T-helper 17 cell (primary cell): ENCODE results near the gene PRKG1. TPM values are rescaled to one million over a fixed set of nuclear protein-coding genes. Genes with fewer than 3 reads are reported as not detected.

Experiments used
- ATAC-seq: fragments of 150-1000 bp; cut with Tn5 transposase; 2 replicates; pipeline ENCODE4 v1.10.0; 2021; ENCODE audit warnings: mild to moderate bottlenecking, moderate library complexity
- DNase-seq, 3 donors: peaks; one replicate each; pipeline versions ENCODE4 v3.0.0 to v3.0.0-alpha.2; 2020 to 2021
- H3K9me3 ChIP-seq: one replicate; pipeline ENCODE4 v1.7.0; 2013; ENCODE audit warnings: low read length, mild to moderate bottlenecking; ENCODE audit not compliant: control insufficient read depth, poor library complexity, severe bottlenecking
- H3K27ac Mint-ChIP-seq: one replicate; pipeline ENCODE4 v1.8.0; 2022; ENCODE audit warnings: mild to moderate bottlenecking, moderate library complexity, mixed read lengths
- H3K27me3 Mint-ChIP-seq: one replicate; pipeline ENCODE4 v1.8.0; 2022; ENCODE audit warnings: mixed read lengths
- H3K36me3 Mint-ChIP-seq: one replicate; pipeline ENCODE4 v1.8.0; 2022; ENCODE audit warnings: low read depth, mixed read lengths
- H3K4me1 Mint-ChIP-seq: one replicate; pipeline ENCODE4 v1.8.0; 2022; ENCODE audit warnings: mild to moderate bottlenecking, mixed read lengths
- H3K4me3 Mint-ChIP-seq: one replicate; pipeline ENCODE4 v1.8.0; 2022; ENCODE audit warnings: mild to moderate bottlenecking, moderate library complexity, mixed read lengths
- total RNA-seq, 4 donors: library from RNA in 2 of 4; stranded (reverse) in 2 of 4; gene quantifications; one replicate each; pipeline ENCODE4 v1.2.3 and lab custom pipeline; 2022 to 2026

The PRKG1 gene
- total RNA-seq, 2 donors from 2014 or later, result 0.27 to 4.1 TPM

- ATAC-seq (no peak), DNase-seq (no peak)
- H3K36me3 Mint-ChIP-seq, result no peaks in the 10 kb centered on the region
- H3K27me3 Mint-ChIP-seq, result peaks cover 9% of the 10 kb centered on the region
- no peak overlapping the region for H3K27ac Mint-ChIP-seq
- no peak overlapping the region for H3K4me3 Mint-ChIP-seq
- no peaks in the 10 kb centered on the region for H3K4me1 Mint-ChIP-seq
- H3K9me3 ChIP-seq, result no peaks in the 10 kb centered on the region
Measured at GRCh38 chr10:52043811-52044210, 969.5 kb downstream of the PRKG1 start.

GRCh38 chr10:52048051-52048450 is 973.8 kb downstream of the PRKG1 start:
- H3K27ac Mint-ChIP-seq, result no peak overlapping the region
- ATAC-seq, result no peak
- H3K4me1 Mint-ChIP-seq, result no peaks in the 10 kb centered on the region
- H3K36me3 Mint-ChIP-seq, result no peaks in the 10 kb centered on the region
- no peaks in the 10 kb centered on the region for H3K27me3 Mint-ChIP-seq
- no peak overlapping the region for H3K4me3 Mint-ChIP-seq
- H3K9me3 ChIP-seq, result no peaks in the 10 kb centered on the region
- DNase-seq, result no peak

GRCh38 chr10:52050429-52051047 is 976.3 kb downstream of the PRKG1 start:
- ATAC-seq (no peak), DNase-seq (no peak)
- Mint-ChIP-seq H3K4me3 (no peak overlapping the region), H3K4me1 (no peaks in the 10 kb centered on the region), H3K27ac (no peak overlapping the region), H3K36me3 (no peaks in the 10 kb centered on the region), H3K27me3 (no peaks in the 10 kb centered on the region)
- H3K9me3 ChIP-seq, result no peaks in the 10 kb centered on the region

GRCh38 chr10:52053497-52053896 is 979.2 kb downstream of the PRKG1 start:
- Mint-ChIP-seq H3K27me3 (no peaks in the 10 kb centered on the region), H3K4me1 (no peaks in the 10 kb centered on the region), H3K27ac (no peak overlapping the region), H3K4me3 (no peak overlapping the region), H3K36me3 (no peaks in the 10 kb centered on the region)
- ATAC-seq (no peak), DNase-seq (no peak)
- H3K9me3 ChIP-seq, result no peaks in the 10 kb centered on the region

- H3K27ac Mint-ChIP-seq, result no peak overlapping the region
- H3K4me1 Mint-ChIP-seq, result no peaks in the 10 kb centered on the region
- no peaks in the 10 kb centered on the region for H3K27me3 Mint-ChIP-seq
- DNase-seq (no peak), ATAC-seq (no peak)
- H3K4me3 Mint-ChIP-seq, result no peak overlapping the region
- H3K36me3 Mint-ChIP-seq, result no peaks in the 10 kb centered on the region
- H3K9me3 ChIP-seq, result no peaks in the 10 kb centered on the region
Measured at GRCh38 chr10:52056291-52056690, 982.0 kb downstream of the PRKG1 start.

GRCh38 chr10:52059089-52059488 is 984.8 kb downstream of the PRKG1 start:
- H3K27ac Mint-ChIP-seq, result no peak overlapping the region
- H3K4me3 Mint-ChIP-seq, result no peak overlapping the region
- ATAC-seq, result no peak

GRCh38 chr10:52063159-52063558 is 988.9 kb downstream of the PRKG1 start:
- no peak for DNase-seq
- Mint-ChIP-seq H3K27ac (no peak overlapping the region), H3K4me3 (no peak overlapping the region), H3K4me1 (no peaks in the 10 kb centered on the region), H3K27me3 (no peaks in the 10 kb centered on the region), H3K36me3 (no peaks in the 10 kb centered on the region)
- no peak for ATAC-seq
- H3K9me3 ChIP-seq, result no peaks in the 10 kb centered on the region

More at GRCh38 chr10:52059089-52059488, 984.8 kb downstream of the PRKG1 start:
- H3K4me1 Mint-ChIP-seq, result no peaks in the 10 kb centered on the region
- H3K27me3 Mint-ChIP-seq, result no peaks in the 10 kb centered on the region
- H3K9me3 ChIP-seq, result no peaks in the 10 kb centered on the region
- no peaks in the 10 kb centered on the region for H3K36me3 Mint-ChIP-seq
- no peak for DNase-seq

GRCh38 chr10:52064084-52064845 is 990.0 kb downstream of the PRKG1 start:
- no peaks in the 10 kb centered on the region for H3K36me3 Mint-ChIP-seq
- no peak overlapping the region for H3K4me3 Mint-ChIP-seq
- DNase-seq (no peak), ATAC-seq (no peak)
- no peak overlapping the region for H3K27ac Mint-ChIP-seq
- no peaks in the 10 kb centered on the region for H3K9me3 ChIP-seq
- H3K4me1 Mint-ChIP-seq, result no peaks in the 10 kb centered on the region
- H3K27me3 Mint-ChIP-seq, result no peaks in the 10 kb centered on the region

GRCh38 chr10:52066383-52066782 is 992.1 kb downstream of the PRKG1 start:
- no peak overlapping the region for H3K27ac Mint-ChIP-seq
- no peak for ATAC-seq
- H3K4me3 Mint-ChIP-seq, result no peak overlapping the region
- H3K4me1 Mint-ChIP-seq, result no peaks in the 10 kb centered on the region
- no peak for DNase-seq
- no peaks in the 10 kb centered on the region for H3K9me3 ChIP-seq
- H3K27me3 Mint-ChIP-seq, result no peaks in the 10 kb centered on the region
- H3K36me3 Mint-ChIP-seq, result no peaks in the 10 kb centered on the region

- no peaks in the 10 kb centered on the region for H3K9me3 ChIP-seq
- DNase-seq (no peak), ATAC-seq (no peak)
- H3K4me3 Mint-ChIP-seq, result no peak overlapping the region
- H3K27ac Mint-ChIP-seq, result no peak overlapping the region
- H3K27me3 Mint-ChIP-seq, result no peaks in the 10 kb centered on the region
- no peaks in the 10 kb centered on the region for H3K4me1 Mint-ChIP-seq
- no peaks in the 10 kb centered on the region for H3K36me3 Mint-ChIP-seq
Measured at GRCh38 chr10:52068485-52068884, 994.2 kb downstream of the PRKG1 start.

- no peaks in the 10 kb centered on the region for H3K27me3 Mint-ChIP-seq
- no peak for ATAC-seq
- H3K4me1 Mint-ChIP-seq, result no peaks in the 10 kb centered on the region
- H3K9me3 ChIP-seq, result no peaks in the 10 kb centered on the region
- H3K4me3 Mint-ChIP-seq, result no peak overlapping the region
- no peak overlapping the region for H3K27ac Mint-ChIP-seq
- DNase-seq, result no peak
- H3K36me3 Mint-ChIP-seq, result no peaks in the 10 kb centered on the region
Measured at GRCh38 chr10:52071814-52072213, 997.5 kb downstream of the PRKG1 start.

- no peaks in the 10 kb centered on the region for H3K36me3 Mint-ChIP-seq
- no peak overlapping the region for H3K4me3 Mint-ChIP-seq
- H3K27me3 Mint-ChIP-seq, result no peaks in the 10 kb centered on the region
- H3K27ac Mint-ChIP-seq, result no peak overlapping the region
- ATAC-seq (no peak), DNase-seq (no peak)
- no peaks in the 10 kb centered on the region for H3K9me3 ChIP-seq
- no peaks in the 10 kb centered on the region for H3K4me1 Mint-ChIP-seq
Measured at GRCh38 chr10:52074505-52075026, 1000.3 kb downstream of the PRKG1 start.

GRCh38 chr10:52077814-52078213 is 1003.5 kb downstream of the PRKG1 start:
- DNase-seq (no peak), ATAC-seq (no peak)
- Mint-ChIP-seq H3K27ac (no peak overlapping the region), H3K4me3 (no peak overlapping the region), H3K27me3 (no peaks in the 10 kb centered on the region), H3K36me3 (no peaks in the 10 kb centered on the region), H3K4me1 (no peaks in the 10 kb centered on the region)
- H3K9me3 ChIP-seq, result no peaks in the 10 kb centered on the region
